Measurements from ENCODE around the gene VDAC2. TPM values are rescaled to one million over a fixed set of nuclear protein-coding genes. Genes with fewer than 3 reads are reported as not detected.

Gene VDAC2
- total and polyA plus RNA-seq, 2 donors (not counting 1 experiment from before 2014, with no cell fraction given): 49.2 to 83.6 TPM

DNA sequence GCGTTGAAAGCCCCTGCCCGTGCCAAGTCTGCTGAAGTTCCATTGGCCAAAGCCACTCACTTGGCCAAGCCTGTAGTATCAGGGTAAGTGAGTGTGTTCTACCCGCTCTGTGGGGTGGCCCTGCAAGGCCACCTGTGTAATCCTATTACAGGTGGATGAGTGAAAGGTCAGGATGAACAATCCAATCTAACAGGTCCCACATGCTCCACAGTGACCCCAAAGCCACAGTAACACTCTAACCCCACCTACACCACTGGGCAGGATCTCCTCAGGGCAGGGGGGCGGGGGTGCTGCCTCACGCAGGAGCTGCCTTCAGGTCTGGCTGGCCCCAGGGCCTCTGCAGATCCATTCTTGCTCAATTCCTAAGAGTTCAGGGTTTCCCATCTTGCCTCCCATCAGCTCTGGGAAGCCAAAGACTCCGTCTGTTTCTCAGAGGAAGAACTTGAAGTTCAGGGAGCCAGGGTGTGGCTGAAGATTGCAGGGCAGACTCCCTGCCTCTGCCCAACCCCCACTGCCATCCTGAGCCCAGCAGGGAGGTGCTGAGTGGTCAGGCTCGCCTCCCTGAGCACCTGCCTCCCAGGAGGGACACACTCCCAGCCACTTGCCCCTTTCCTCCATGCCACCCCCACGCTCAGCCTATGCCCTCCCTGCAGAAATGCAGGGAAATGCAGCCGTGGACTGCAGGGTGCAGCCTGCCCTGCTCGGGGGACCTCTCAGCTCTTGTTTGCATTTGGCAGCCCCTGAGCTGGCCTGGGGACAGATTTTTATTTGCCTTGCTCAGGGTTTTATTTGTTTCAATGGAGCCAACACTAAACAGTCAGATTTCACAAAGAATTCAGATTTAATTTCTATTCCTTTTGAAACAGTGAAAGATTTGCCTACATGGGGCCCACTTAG lies 35.0 kb downstream of the VDAC2 start:
- H3K27ac ChIP-seq (ENCODE audit: low read length in 2 of 2): no peak overlapping the region
- ATAC-seq (ENCODE audit: low read depth): no peak
- H4K20me1 ChIP-seq (ENCODE audit: control insufficient read depth, insufficient read depth, low read length, poor library complexity, severe bottlenecking): no peaks in the 10 kb centered on the region
- WGBS (ENCODE audit: insufficient coverage): 84% methylated on average over 9 of the region's 10 CpGs
- H3K27me3 ChIP-seq (replicated peaks in 1 of 4; ENCODE audit: control extremely low read depth in 1 of 4, control insufficient read depth in 3 of 4, insufficient read depth in 4 of 4, low read length in 3 of 4): no peaks in the 10 kb centered on the region
- no peaks in the 10 kb centered on the region for H3K4me1 Mint-ChIP-seq
- no peaks in the 10 kb centered on the region for H3K79me2 ChIP-seq (ENCODE audit: control insufficient read depth, insufficient read depth, low read length)
- peaks cover 12% of the 10 kb centered on the region for H3K27me3 Mint-ChIP-seq
- H3K9ac ChIP-seq (ENCODE audit: low read length): no peak overlapping the region
- H3K4me2 ChIP-seq (replicated peaks; ENCODE audit: low read depth, low read length, poor library complexity, severe bottlenecking): no peak overlapping the region
- TF ChIP-seq EZH2 (IDR thresholded peaks at IDR 0.05; ENCODE audit: borderline replicate concordance, insufficient read depth, low read depth, low read length, poor library complexity, severe bottlenecking): no peak
- TF ChIP-seq, protein P1, sequence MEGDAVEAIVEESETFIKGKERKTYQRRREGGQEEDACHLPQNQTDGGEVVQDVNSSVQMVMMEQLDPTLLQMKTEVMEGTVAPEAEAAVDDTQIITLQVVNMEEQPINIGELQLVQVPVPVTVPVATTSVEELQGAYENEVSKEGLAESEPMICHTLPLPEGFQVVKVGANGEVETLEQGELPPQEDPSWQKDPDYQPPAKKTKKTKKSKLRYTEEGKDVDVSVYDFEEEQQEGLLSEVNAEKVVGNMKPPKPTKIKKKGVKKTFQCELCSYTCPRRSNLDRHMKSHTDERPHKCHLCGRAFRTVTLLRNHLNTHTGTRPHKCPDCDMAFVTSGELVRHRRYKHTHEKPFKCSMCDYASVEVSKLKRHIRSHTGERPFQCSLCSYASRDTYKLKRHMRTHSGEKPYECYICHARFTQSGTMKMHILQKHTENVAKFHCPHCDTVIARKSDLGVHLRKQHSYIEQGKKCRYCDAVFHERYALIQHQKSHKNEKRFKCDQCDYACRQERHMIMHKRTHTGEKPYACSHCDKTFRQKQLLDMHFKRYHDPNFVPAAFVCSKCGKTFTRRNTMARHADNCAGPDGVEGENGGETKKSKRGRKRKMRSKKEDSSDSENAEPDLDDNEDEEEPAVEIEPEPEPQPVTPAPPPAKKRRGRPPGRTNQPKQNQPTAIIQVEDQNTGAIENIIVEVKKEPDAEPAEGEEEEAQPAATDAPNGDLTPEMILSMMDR (IDR thresholded peaks at IDR 0.05): no peak
- H3K4me3 Mint-ChIP-seq: no peak overlapping the region
- H3K27ac Mint-ChIP-seq: no peak overlapping the region
- H3K9me3 ChIP-seq (ENCODE audit: control extremely low read depth in 1 of 3, control insufficient read depth in 2 of 3, insufficient read depth in 1 of 3, low read length in 2 of 3): peaks cover 0 to 5% (median 0%) of the 10 kb centered on the region in 3 donors
- no peak overlapping the region for H2AFZ ChIP-seq (ENCODE audit: insufficient read depth, low read depth, low read length, poor library complexity, severe bottlenecking)
- ChIA-PET CTCF (interaction anchor here (1.2 kb wide), 1 partner anchor 10 kb away, joined by 3 read pairs; the partner anchor contains the start of gene COMTD1), POLR2A (no interaction called here)
- no peak for DNase-seq
- no peak overlapping the region for H3K4me3 ChIP-seq (ENCODE audit: control extremely low read depth in 1 of 5, extremely low read depth in 1 of 5, insufficient read depth in 1 of 5, low read depth in 2 of 5, low read length in 4 of 5)
- intact Hi-C loops (cut with micrococcal nuclease): no loop called here
- no peaks in the 10 kb centered on the region for H3K9me3 Mint-ChIP-seq (ENCODE audit: insufficient read depth)
- no peaks in the 10 kb centered on the region for H3K36me3 ChIP-seq (replicated peaks in 1 of 2; ENCODE audit: control extremely low read depth in 1 of 2, control insufficient read depth in 1 of 2, extremely low read depth in 1 of 2, insufficient read depth in 2 of 2, low read length in 1 of 2)
- H3K4me1 ChIP-seq (ENCODE audit: control insufficient read depth in 2 of 2, insufficient read depth in 2 of 2, low read length in 2 of 2): no peaks in the 10 kb centered on the region

DNA sequence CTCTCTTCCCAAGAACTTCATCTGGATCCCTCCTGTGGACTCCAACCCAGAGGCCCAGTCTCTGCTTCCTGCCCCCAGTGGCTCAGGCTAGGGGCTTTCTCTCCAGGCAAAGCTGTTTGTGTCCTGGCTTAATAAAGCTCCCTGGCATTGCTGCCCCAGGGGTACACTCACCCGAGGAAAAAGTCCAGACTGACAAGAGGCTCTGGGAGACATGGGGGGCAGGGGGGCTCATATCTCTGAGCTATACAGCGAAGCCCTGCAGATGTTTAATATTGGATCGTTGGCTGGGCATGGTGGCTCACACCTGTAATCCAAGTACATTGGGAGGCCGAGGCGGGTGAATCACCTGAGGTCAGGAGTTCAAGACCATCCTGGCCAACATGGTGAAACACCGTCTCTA lies 35.9 kb downstream of the VDAC2 start:
- no peak overlapping the region for H3K4me2 ChIP-seq (replicated peaks; ENCODE audit: low read depth, low read length, poor library complexity, severe bottlenecking)
- ATAC-seq (ENCODE audit: low read depth): no peak
- H3K4me3 ChIP-seq (ENCODE audit: control extremely low read depth in 1 of 5, extremely low read depth in 1 of 5, insufficient read depth in 1 of 5, low read depth in 2 of 5, low read length in 4 of 5): no peak overlapping the region
- no peaks in the 10 kb centered on the region for H3K79me2 ChIP-seq (ENCODE audit: control insufficient read depth, insufficient read depth, low read length)
- no peaks in the 10 kb centered on the region for H3K27me3 ChIP-seq (replicated peaks in 1 of 4; ENCODE audit: control extremely low read depth in 1 of 4, control insufficient read depth in 3 of 4, insufficient read depth in 4 of 4, low read length in 3 of 4)
- Mint-ChIP-seq H3K27ac (no peak overlapping the region), H3K9me3 (ENCODE audit: insufficient read depth) (no peaks in the 10 kb centered on the region), H3K4me3 (no peak overlapping the region), H3K4me1 (no peaks in the 10 kb centered on the region), H3K27me3 (peaks cover 12% of the 10 kb centered on the region)
- POLR2A ChIA-PET: no interaction called here
- H3K9ac ChIP-seq (ENCODE audit: low read length): no peak overlapping the region
- H3K27ac ChIP-seq (ENCODE audit: low read length in 2 of 2): no peak overlapping the region
- DNase-seq: no peak
- intact Hi-C loops (cut with micrococcal nuclease): no loop called here
- H2AFZ ChIP-seq (ENCODE audit: insufficient read depth, low read depth, low read length, poor library complexity, severe bottlenecking): no peak overlapping the region
- no peaks in the 10 kb centered on the region for H4K20me1 ChIP-seq (ENCODE audit: control insufficient read depth, insufficient read depth, low read length, poor library complexity, severe bottlenecking)
- WGBS (ENCODE audit: insufficient coverage): 94% methylated on average over 5 of the region's 6 CpGs
- peaks cover 0 to 5% (median 0%) of the 10 kb centered on the region in 3 donors for H3K9me3 ChIP-seq (ENCODE audit: control extremely low read depth in 1 of 3, control insufficient read depth in 2 of 3, insufficient read depth in 1 of 3, low read length in 2 of 3)
- H3K4me1 ChIP-seq (ENCODE audit: control insufficient read depth in 2 of 2, insufficient read depth in 2 of 2, low read length in 2 of 2): no peaks in the 10 kb centered on the region
- H3K36me3 ChIP-seq (replicated peaks in 1 of 2; ENCODE audit: control extremely low read depth in 1 of 2, control insufficient read depth in 1 of 2, extremely low read depth in 1 of 2, insufficient read depth in 2 of 2, low read length in 1 of 2): no peaks in the 10 kb centered on the region
- no peak for TF ChIP-seq EZH2 (IDR thresholded peaks at IDR 0.05; ENCODE audit: borderline replicate concordance, insufficient read depth, low read depth, low read length, poor library complexity, severe bottlenecking)
- TF ChIP-seq, protein P1 (IDR thresholded peaks at IDR 0.05): no peak
- CTCF ChIA-PET: interaction anchor here (0.6 to 1.2 kb wide), 2 partner anchors 11 to 117 kb away, joined by 3 read pairs; partner anchors contain the start of gene COMTD1

All from B cell (primary cell).